Activated CD4-positive, alpha-beta memory T cell treated with anti-CD3 and anti-CD28 coated beads, Interleukin-2, amount 10 ng/mL, durations not matched to agents 7 days and 5 days (primary cell): ENCODE results near the gene GAK. TPM values are rescaled to one million over a fixed set of nuclear protein-coding genes. Genes with fewer than 3 reads are reported as not detected.

Experiments used
- CTCF ChIA-PET: fragments of 350-600 bp; sonication (Branson Sonifier 250); formaldehyde crosslinking; loops from one replicate; lab custom pipeline; 2021; ENCODE audit warnings: antibody characterized with exemption, inconsistent platforms; lab: Charles Lee
- POLR2A ChIA-PET: fragments of 350-600 bp; sonication (Branson Sonifier 250); formaldehyde crosslinking; loops from one replicate; lab custom pipeline; 2021; ENCODE audit warnings: antibody characterized with exemption; lab: Charles Lee
- DNase-seq: peaks from one replicate; pipeline ENCODE4 v3.0.0-alpha.2; 2020
- H3K27ac Mint-ChIP-seq: one replicate; pipeline ENCODE4 v1.8.0; 2021; ENCODE audit warnings: mild to moderate bottlenecking, mixed read lengths
- H3K27me3 Mint-ChIP-seq: one replicate; pipeline ENCODE4 v1.8.0; 2021; ENCODE audit warnings: mixed read lengths
- H3K36me3 Mint-ChIP-seq: one replicate; pipeline ENCODE4 v1.8.0; 2021; ENCODE audit warnings: low read depth, mixed read lengths
- H3K4me1 Mint-ChIP-seq: one replicate; pipeline ENCODE4 v1.8.0; 2021; ENCODE audit warnings: mixed read lengths
- H3K4me3 Mint-ChIP-seq: one replicate; pipeline ENCODE4 v1.8.0; 2021; ENCODE audit warnings: mild to moderate bottlenecking, mixed read lengths
- H3K9me3 Mint-ChIP-seq: one replicate; pipeline ENCODE4 v1.8.0; 2021; ENCODE audit warnings: mixed read lengths
- total RNA-seq, 2 experiments: library from RNA; stranded (reverse); gene quantifications; one replicate each; pipeline ENCODE4 v1.2.3, GENCODE V29; 2021

GAK gene
- total RNA-seq, 2 experiments from 2014 or later = 139 to 156 TPM

DNA sequence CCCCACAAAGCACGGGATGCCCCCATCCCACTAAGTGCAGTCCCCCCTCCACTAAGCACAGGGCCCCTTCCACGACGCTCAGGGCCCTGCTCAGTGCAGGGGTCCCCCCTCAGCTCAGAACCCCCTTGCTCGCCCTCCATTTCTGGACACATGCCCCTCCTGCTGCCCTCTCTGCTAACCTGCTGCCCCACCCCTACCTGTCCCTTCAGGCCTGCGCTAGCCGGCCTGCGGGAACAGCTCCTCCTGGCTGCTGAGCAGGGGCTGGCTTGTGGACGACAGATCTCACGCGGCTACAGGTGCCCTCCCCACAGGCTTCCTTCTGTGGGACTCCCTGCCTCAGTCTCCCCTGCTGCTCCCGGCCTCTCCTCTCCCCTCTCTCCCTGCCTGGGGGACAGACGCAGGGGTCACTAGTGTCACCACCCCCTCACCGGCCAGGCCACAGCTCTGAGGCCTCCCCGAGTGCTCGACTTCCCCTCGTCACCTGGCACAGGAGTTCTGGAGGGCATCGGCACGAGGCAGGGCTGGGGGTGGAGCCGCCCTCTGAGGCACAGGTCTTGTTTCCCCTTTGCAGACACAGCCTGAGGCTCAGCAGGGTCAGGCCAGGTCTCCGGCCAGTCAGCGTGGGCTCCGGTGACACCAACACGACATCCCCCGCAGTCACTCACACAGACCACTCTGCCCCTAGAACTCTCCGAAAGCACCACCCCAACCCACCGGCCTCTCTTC is 21.6 kb downstream of the GAK start:
- no peak overlapping the region for H3K4me3 Mint-ChIP-seq
- no peak for DNase-seq
- H3K27me3 Mint-ChIP-seq = no peaks in the 10 kb centered on the region
- CTCF ChIA-PET = no interaction called here
- H3K9me3 Mint-ChIP-seq = peaks cover 5% of the 10 kb centered on the region
- H3K36me3 Mint-ChIP-seq = peaks cover 51% of the 10 kb centered on the region
- POLR2A ChIA-PET = no interaction called here
- no peak overlapping the region for H3K27ac Mint-ChIP-seq
- H3K4me1 Mint-ChIP-seq = peaks cover 6% of the 10 kb centered on the region

DNA sequence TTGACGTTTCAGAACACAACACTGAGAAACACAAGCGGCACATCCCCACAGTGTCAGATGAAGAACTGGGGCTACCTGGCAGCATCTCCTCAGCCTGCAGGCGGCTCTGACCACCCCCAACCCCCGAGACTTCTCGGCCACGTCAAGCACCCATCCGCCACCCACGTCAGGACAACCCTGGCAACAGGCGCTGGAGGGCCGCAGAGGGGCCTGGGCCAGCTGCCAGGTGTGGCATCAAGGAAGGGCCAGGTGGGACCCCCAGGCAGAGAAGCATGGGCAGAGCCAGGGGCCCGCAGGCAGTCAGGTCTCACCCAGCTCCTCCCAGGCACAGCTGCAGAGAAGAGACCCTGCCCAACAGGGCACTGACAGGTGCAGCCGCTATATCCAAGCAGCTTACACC is 22.3 kb downstream of the GAK start:
- Mint-ChIP-seq H3K27ac (no peak overlapping the region), H3K9me3 (peaks cover 5% of the 10 kb centered on the region), H3K4me3 (no peak overlapping the region), H3K4me1 (no peaks in the 10 kb centered on the region), H3K36me3 (peaks cover 58% of the 10 kb centered on the region), H3K27me3 (no peaks in the 10 kb centered on the region)
- ChIA-PET CTCF (no interaction called here), POLR2A (no interaction called here)
- no peak for DNase-seq

DNA sequence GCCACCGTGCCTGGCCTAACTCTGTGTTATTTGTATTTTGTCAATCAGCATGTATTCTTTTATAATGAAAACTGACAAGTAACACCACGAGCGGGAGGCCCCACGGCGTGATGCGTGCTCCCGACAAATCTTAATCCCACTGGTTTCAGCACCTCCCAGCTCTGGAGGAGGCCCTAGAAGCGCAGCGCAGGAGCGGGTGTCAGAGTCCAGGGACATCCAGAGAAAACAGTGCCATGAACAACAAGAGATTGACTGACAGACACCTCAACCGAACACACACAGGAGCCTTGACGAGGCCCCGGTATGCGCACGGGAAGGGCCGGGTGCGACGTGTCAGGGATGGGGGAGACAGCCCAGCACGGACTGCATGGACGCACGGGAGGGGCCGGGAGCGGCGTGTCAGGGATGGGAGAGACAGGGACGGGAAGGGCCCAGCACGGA is 23.0 kb downstream of the GAK start:
- ChIA-PET CTCF (no interaction called here), POLR2A (no interaction called here)
- H3K4me3 Mint-ChIP-seq = no peak overlapping the region
- H3K4me1 Mint-ChIP-seq = no peaks in the 10 kb centered on the region
- no peaks in the 10 kb centered on the region for H3K27me3 Mint-ChIP-seq
- DNase-seq = no peak
- no peak overlapping the region for H3K27ac Mint-ChIP-seq
- H3K9me3 Mint-ChIP-seq = peaks cover 5% of the 10 kb centered on the region
- peaks cover 61% of the 10 kb centered on the region for H3K36me3 Mint-ChIP-seq

DNA sequence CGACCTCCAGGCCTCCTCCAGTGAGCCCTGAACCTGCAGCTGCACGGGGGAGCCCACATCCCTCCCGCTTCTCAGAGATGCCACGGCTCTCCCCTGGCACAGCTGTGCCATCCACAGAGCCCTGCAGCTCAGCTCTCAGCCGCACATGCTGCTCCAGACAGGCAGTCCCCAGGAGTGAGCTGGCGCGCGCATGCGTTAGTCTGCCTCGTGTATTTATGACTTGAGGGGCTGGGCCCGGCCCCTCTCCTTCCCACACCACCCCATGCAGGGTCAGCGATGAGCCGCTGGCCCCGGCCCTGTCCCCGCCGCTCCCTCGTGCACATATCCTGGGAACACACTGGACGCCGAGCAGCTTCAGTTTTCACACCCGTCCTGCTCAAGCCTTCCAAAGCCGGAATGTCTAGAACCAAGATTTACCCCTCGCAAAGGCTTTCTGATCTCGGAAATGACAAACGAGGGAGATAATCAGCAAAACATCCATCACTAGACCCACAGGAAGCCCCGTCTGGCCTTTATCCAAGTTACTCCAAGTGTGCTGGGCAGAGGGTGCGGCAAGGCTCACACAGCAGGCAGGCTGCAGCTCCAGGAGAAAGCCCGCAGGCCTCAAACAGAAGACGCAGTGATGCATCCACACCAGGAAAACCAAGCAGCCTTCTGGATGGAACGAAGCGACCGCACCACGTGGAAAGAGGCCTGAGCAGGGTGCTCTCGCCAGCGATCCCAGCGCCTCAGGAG is 24.3 kb downstream of the GAK start:
- ChIA-PET POLR2A (no interaction called here), CTCF (no interaction called here)
- no peaks in the 10 kb centered on the region for H3K4me1 Mint-ChIP-seq
- no peak overlapping the region for H3K27ac Mint-ChIP-seq
- DNase-seq = no peak
- H3K9me3 Mint-ChIP-seq = peaks cover 5% of the 10 kb centered on the region
- no peak overlapping the region for H3K4me3 Mint-ChIP-seq
- peaks cover 67% of the 10 kb centered on the region for H3K36me3 Mint-ChIP-seq
- H3K27me3 Mint-ChIP-seq = no peaks in the 10 kb centered on the region

DNA sequence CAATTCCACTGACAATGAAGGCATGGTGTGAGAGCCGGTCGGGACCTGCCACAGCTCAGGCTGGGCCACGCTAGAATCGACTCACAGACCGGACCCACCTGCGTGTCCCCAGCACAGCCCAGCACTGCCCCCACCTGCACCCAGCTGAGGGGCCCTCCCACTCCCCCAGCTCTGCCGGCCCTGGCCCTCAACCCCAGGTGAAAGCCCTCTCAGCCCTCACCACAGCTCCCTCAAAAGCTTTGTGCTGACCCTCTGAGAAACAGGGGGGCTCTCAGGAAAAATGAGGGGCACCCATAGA is 25.1 kb downstream of the GAK start:
- no peak overlapping the region for H3K27ac Mint-ChIP-seq
- ChIA-PET CTCF (no interaction called here), POLR2A (no interaction called here)
- peaks cover 66% of the 10 kb centered on the region for H3K36me3 Mint-ChIP-seq
- H3K4me3 Mint-ChIP-seq = no peak overlapping the region
- H3K9me3 Mint-ChIP-seq = peaks cover 5% of the 10 kb centered on the region
- no peak for DNase-seq
- H3K27me3 Mint-ChIP-seq = no peaks in the 10 kb centered on the region
- H3K4me1 Mint-ChIP-seq = no peaks in the 10 kb centered on the region

DNA sequence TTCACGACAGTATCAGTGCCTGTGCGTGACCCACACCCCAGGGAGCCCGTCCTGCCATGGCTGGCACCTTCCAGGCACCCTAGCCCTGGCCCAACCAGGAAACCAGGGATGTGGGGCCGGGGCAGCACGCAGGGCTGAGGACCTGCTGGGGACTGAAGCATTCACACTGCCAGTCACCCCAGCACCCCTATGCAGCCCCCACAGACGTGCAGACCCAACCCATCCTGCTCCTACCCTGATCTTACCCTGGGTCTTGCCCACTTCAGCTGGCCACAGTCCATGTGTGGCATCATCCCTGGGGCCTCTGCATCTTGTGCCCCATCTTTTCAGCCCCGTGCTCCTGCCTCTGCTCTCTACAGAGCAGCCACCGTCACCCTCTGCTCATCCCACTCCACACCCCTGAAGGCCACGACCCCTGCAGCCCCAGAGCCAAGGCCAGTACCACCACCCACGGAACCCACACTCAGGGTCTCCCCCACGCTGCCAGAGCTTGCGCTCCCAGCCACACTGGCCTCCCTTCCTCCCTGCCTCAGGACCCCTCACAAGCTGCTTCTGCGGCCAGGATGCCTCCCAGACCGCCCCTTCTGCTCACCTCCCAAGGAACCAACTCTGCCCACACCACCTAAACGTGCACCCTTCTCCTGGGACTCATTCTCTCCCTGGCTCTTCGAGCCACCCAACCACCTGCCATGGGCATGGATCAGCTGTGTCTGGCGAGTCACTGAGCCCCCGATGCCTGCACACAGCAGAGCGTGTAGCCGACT is 25.6 kb downstream of the GAK start:
- H3K27ac Mint-ChIP-seq = no peak overlapping the region
- no peak for DNase-seq
- POLR2A ChIA-PET = no interaction called here
- H3K9me3 Mint-ChIP-seq = peaks cover 5% of the 10 kb centered on the region
- H3K36me3 Mint-ChIP-seq = peaks cover 63% of the 10 kb centered on the region
- H3K27me3 Mint-ChIP-seq = no peaks in the 10 kb centered on the region
- H3K4me3 Mint-ChIP-seq = no peak overlapping the region
- CTCF ChIA-PET = no interaction called here
- H3K4me1 Mint-ChIP-seq = no peaks in the 10 kb centered on the region

DNA sequence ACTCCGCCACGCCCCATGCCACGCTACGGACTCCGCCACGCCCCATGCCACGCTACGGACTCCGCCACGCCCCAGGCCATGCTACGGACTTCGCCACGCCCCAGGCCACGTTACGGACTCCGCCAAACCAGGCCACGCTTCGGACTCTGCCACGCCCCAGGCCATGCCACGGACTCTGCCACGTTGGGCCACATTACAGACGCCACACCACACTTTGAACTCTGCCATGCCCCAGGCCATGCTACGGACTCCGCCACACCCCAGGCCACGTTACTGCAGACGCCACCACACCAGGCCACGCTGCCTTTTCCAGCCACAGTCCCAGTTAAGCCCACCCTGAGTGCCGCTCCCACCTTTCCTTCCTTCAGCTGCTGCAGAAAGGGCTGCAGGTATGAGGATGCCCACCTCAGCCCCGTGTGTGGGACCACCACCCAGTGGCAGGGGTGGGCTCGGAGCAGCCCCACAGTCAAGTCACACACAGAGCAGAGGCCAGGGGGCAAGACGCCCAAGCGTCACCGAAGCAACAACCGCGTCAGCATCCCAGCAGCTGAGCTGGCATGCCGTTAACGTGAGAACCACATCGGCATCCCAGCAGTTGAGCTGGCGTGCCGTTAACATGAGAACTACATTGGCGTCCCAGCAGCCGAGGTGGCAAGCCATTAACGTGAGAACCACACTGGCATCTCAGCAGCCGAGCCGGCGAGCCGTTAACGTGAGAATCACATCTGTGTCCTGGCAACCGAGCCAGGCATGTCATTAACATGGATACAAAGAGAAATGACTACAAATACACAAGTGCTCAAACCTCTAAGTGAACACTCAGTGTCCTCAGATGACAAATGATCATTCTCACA is 26.4 kb downstream of the GAK start:
- peaks cover 57% of the 10 kb centered on the region for H3K36me3 Mint-ChIP-seq
- H3K4me1 Mint-ChIP-seq = no peaks in the 10 kb centered on the region
- H3K9me3 Mint-ChIP-seq = peaks cover 5% of the 10 kb centered on the region
- no peak overlapping the region for H3K27ac Mint-ChIP-seq
- H3K27me3 Mint-ChIP-seq = no peaks in the 10 kb centered on the region
- DNase-seq = no peak
- no peak overlapping the region for H3K4me3 Mint-ChIP-seq
- CTCF ChIA-PET = no interaction called here
- POLR2A ChIA-PET = no interaction called here

DNA sequence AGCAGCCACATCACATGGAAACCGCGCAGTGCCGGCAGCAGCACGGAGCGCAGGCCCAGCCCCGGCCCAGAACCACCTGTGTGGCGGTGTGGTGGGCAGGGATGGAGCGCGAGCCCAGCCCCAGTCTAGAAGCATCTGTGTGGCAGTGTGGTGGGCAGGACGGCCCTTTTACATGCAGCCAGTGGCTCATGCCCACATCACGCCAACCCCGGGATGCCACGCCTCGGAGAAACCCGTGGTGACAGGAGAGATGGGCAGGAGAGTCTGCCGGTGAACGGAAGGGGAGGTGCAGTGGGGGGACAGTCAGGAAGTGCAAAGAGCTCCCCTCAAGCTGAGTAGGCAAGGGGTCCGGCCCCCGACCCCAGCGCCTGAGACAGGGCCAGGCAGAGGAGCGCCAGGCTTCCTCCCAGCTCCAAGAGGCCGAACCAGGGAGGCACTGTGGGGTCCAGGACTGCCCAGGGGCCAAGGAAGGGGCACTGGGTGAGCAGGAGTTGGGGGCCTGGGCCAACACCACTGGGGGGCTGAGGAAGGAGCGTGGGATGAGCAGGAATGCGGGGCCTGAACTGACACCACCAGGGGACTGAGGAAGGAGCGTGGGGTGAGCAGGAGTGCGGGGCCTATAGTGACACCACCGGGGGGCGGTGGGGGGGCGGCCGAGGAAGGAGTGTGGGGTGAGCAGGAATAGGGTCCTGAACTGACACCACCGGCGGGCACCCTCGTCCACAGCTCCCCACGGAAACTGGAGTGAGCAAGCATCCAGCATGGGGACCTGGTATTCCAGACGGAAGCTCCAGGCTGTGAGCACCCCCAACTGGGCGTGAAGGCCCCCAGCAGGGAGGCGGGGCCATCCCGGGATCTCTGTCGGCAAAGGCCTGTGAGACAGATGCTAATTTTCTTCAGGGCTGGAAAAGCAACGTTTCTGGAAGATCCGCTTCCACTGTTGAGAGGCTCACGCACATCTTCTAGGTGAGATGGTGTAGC is 28.8 kb downstream of the GAK start:
- H3K4me3 Mint-ChIP-seq = no peak overlapping the region
- no peaks in the 10 kb centered on the region for H3K27me3 Mint-ChIP-seq
- no peaks in the 10 kb centered on the region for H3K4me1 Mint-ChIP-seq
- H3K9me3 Mint-ChIP-seq = peaks cover 5% of the 10 kb centered on the region
- ChIA-PET POLR2A (interaction anchor here (1.0 kb wide), 1 partner anchor 29 kb away, joined by 3 read pairs; the partner anchor contains the start of genes GAK and TMEM175), CTCF (no interaction called here)
- DNase-seq = no peak
- H3K27ac Mint-ChIP-seq = no peak overlapping the region
- peaks cover 57% of the 10 kb centered on the region for H3K36me3 Mint-ChIP-seq

DNA sequence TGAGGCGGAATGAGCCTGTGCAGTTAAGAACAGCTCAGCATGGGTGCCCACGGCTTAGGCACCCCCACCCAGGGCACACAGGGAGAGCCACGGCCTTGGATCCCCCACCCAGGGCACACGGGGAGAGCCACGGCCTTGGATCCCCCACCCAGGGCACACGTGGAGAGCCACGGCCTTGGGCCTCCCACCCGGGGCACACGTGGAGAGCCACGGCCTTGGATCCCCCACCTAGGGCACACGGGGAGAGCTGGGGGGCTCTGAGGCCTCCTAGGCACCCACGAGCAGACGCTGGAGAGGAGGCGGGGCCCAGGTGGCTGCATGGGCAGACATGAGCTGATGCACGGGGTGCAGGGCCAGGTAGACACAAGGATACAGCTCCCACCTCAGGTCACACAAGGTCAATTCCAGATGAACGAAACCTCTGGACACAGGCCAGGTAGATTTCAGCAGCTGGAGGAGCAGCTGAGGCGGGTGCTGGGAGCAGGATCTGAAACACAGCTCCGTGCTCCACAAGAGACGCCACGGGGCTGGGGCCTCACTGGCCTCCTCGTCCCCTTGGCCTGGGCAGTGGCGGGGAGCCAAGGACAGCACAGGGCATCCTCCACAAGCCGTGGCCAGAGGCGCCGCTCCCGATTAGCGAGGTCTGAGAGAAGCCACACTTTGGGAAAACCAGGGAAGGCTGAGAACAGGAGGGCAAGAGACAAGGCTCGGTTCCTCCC is 30.8 kb downstream of the GAK start:
- H3K36me3 Mint-ChIP-seq = peaks cover 51% of the 10 kb centered on the region
- ChIA-PET CTCF (no interaction called here), POLR2A (no interaction called here)
- H3K4me1 Mint-ChIP-seq = no peaks in the 10 kb centered on the region
- DNase-seq = no peak
- peaks cover 5% of the 10 kb centered on the region for H3K9me3 Mint-ChIP-seq
- H3K27ac Mint-ChIP-seq = no peak overlapping the region
- no peaks in the 10 kb centered on the region for H3K27me3 Mint-ChIP-seq
- no peak overlapping the region for H3K4me3 Mint-ChIP-seq

DNA sequence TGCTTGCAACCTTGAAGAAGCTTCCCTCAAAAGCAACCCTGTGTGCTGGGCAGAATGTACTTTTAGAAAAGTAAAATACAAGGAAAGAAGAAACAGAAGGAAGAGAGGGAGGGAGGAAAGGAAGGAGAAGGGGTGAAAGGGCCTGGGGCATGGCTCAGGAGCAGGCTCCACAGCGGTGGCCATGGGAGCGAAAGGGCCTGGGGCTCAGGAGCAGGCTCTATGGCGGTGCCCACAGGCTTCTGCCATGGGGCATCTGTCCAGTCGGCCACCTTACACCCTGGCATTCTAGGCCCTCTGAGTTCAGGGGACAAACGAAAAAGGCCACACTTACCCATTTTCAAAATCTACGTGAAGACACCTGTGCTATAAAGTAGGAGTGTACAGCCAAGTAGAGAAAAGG is 31.4 kb downstream of the GAK start:
- CTCF ChIA-PET = no interaction called here

DNA sequence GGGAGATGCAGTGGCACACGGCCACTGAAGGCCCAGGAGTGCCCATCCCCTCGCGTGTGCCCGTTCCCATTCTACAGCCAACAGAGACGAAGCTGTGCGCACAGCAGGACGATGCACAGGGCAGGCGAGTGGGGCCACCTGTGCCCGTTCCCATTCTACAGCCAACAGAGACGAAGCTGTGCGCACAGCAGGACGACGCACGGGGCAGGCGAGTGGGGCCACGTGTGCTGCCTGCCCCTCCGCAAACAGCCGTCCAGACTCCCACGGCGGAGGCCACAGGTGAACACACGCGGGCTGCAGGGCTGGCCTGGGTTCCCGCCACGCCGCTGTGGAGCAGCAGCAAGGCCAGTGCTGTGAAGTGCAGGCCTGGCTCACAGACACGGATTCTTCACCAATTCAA is 32.0 kb downstream of the GAK start:
- H3K27me3 Mint-ChIP-seq = no peaks in the 10 kb centered on the region
- no peaks in the 10 kb centered on the region for H3K4me1 Mint-ChIP-seq
- H3K9me3 Mint-ChIP-seq = no peaks in the 10 kb centered on the region
- peaks cover 43% of the 10 kb centered on the region for H3K36me3 Mint-ChIP-seq
- no peak for DNase-seq
- CTCF ChIA-PET = no interaction called here
- no peak overlapping the region for H3K27ac Mint-ChIP-seq
- H3K4me3 Mint-ChIP-seq = no peak overlapping the region
- POLR2A ChIA-PET = no interaction called here

More for the DNA sequence above, 31.4 kb downstream of the GAK start:
- H3K36me3 Mint-ChIP-seq = peaks cover 45% of the 10 kb centered on the region
- no peak overlapping the region for H3K27ac Mint-ChIP-seq
- H3K4me1 Mint-ChIP-seq = no peaks in the 10 kb centered on the region
- no peaks in the 10 kb centered on the region for H3K27me3 Mint-ChIP-seq
- H3K9me3 Mint-ChIP-seq = peaks cover 3% of the 10 kb centered on the region
- H3K4me3 Mint-ChIP-seq = no peak overlapping the region
- no peak for DNase-seq
- POLR2A ChIA-PET = no interaction called here
